NCI-H1105 treated with DMSO at 0.1 percent for 48 hours (cell line): Measurements from ENCODE around the gene CXCL1.

ENCODE experiments used
- DNase-seq: peaks from one replicate; lab custom pipeline; 2025; lab: John Stamatoyannopoulos, UW

The CXCL1 gene

DNA sequence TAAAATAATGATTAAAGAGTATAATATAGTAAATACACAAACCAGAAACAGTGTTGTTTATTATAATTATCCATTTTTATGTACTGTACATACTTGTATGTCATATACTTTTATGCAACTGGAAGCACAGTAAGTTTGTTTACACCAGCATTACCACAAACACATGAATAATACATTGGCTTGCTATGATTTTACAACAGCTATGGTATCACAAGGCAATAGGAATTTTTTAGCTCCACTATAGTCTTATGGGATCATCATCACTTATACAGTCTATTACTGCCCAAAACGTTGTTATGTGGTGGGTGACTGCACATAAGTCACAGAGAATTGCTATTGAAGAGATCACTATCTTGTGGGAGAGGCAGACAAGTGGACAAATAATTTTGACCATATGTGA, 17.9 kb upstream of the CXCL1 start:
- DNase-seq: no peak

- no peak for DNase-seq
Measured at GRCh38 chr4:73852771-73853170, 16.4 kb upstream of the CXCL1 start.

DNA sequence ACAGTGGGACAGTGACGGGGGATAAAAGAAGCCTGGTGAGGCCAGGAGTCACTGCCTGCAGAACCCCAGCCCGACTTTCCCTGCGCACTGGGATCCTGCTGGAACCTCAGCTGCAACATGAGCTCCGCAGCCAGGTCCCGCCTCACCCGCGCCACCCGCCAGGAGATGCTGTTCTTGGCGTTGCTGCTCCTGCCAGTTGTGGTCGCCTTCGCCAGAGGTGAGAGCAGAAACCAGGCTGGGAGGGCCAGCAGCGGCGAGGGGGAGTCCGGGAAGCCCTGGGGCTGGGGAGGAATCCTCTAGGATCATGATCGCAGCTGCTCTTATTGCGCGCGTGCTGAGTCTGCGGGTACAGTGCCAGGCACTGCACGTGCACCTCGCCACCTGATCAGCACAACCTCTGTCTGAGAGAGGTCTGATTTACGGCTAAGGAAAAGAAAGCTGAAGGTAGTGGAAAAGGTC, 15.9 kb upstream of the CXCL1 start, which contains the start of gene PF4V1:
TSS of gene PF4V1 (plus strand) at position 51 of the 459 bp plus-strand sequence. CDS start at position 118, 67 bp downstream.
- DNase-seq: no peak

DNA sequence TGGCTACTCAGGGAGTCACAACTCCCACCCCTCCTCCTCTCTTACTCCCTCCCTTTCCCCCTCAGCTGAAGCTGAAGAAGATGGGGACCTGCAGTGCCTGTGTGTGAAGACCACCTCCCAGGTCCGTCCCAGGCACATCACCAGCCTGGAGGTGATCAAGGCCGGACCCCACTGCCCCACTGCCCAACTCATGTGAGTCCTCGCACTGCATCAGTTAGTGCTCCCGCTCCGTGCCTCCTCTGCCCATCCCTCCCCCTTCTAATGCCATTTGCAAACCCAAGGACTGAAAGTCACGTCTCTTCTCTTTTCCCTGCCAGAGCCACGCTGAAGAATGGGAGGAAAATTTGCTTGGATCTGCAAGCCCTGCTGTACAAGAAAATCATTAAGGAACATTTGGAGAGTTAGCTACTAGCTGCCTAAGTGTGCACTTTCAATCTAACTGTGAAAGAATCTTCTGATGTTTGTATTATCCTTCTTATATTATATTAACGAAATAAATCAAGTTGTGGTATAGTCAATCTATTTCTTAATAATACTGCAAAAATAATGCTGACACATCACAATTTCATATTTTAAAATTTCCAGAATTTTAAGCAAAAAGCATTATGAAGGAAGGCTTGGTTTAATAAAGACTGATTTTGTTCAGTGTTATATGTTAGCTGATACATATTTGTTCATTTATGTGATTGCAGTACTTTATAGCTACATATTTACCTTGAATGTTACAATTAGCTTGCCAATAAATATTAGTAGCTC, 15.3 kb upstream of the CXCL1 start:
- DNase-seq: no peak

- DNase-seq: no peak
Measured at GRCh38 chr4:73855406-73855805, 13.8 kb upstream of the CXCL1 start.

GRCh38 chr4:73856518-73856917, 12.7 kb upstream of the CXCL1 start:
- DNase-seq: no peak

- DNase-seq: no peak
Measured at GRCh38 chr4:73859614-73860088, 9.5 kb upstream of the CXCL1 start.

DNA sequence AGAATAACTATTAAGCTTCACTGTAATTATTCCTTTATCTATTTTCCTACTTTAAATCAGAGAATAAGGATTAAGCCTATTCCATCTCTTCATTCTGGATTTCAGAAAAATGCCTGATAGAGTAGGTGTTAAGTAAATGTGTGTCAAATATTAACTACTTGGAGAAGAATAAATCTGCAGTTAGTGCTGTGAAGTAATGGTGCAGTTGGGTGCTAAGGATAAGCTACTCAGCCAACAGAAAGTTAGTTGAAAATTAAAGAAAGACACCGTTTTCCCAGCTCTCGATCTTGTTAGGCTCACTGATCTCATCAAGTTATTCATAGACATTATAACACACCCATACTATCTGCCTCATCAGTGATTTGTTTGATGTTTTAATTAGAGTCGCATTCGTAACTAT, 9.0 kb upstream of the CXCL1 start:
- no peak for DNase-seq

GRCh38 chr4:73860917-73861316, 8.3 kb upstream of the CXCL1 start:
- no peak for DNase-seq

GRCh38 chr4:73862322-73862721, 6.9 kb upstream of the CXCL1 start:
- DNase-seq: no peak

DNA sequence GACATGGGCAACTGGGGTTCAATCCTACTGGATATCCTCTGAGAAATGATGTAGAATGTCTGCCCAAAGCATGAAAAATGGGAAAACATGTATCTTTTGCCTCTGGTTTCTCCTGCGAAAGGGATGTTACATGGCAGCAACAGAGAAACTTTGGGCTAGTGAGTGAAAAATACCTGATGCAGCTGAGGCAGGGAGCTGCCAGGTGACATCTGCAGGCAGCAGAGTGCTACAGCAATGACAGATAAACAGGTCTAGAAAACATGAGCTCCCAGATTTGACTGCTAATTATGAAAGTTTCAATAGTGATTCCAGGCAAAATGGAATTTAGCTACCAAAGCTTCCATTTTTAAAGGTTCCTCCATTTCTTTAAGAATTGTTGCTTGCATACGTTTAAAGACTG, 4.8 kb upstream of the CXCL1 start:
- peak; percentile 6 for DNase-seq

GRCh38 chr4:73864961-73865360, 4.2 kb upstream of the CXCL1 start:
- no peak for DNase-seq

DNA sequence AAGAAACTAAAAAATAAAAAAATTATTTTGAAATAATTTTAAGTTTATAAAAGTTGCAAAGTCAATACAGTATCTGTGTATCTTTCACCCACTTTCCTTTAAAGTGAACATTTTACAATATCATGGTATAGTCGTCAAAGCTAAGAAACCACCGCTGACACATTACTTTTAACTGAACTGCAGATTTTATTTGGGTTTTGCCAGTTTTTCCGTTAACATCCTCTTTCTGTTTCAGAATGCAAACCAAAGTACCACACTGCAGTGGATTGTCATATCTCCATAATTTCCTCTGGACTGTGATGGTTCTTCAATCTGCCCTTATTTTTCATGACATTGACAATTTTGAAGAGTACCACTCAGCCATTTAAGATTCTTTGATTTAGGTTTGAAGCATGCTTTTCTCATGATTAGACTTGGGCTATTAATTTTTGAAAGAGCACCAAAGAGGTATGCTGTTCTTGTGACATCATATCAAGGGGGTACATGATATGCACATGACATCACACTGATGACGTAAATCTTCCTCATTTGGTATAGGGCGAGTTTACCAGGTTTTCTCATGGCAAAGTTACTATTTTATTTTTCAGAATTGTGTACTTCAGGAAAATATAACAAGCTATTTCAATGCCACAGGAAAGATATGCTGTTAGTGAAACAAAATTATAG, 3.6 kb upstream of the CXCL1 start:
- no peak for DNase-seq

DNA sequence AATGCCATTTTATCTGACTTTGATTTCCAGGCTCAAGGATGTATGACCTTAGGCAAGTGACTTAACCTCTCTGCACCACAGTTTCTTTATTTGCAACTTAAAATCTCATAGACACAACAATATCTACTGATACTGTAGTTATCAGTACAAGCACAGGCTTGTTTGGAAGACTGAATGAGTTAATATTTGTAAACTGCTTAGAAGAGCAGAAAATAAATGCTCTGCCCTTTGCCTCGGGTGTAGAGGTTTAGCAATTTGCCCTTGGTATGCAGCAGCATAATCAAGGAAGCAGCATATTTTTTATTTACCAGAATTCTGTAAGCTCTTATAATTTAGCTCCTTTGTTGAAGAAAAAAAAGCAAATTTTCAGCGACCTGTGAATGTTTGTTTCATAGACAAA, 2.9 kb upstream of the CXCL1 start:
- no peak for DNase-seq

DNA sequence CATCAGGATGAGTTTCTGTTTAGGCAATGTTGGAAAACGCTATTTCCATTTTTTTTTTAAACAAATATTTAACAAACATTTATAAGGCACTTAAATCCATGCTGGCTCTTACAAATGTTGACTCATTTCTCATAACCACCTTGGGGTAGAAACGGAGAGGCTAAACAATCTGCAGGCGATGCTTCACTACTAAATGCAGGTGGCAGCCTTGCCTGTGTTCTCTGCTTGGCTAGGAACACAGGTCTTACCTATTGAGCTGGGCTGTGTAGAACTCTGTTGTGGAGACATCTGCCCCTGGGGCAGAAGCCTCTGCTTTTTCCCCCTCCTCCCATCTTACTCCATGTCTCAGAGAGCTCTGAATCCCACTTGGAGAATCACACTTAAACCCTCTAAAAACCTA, 1.4 kb upstream of the CXCL1 start:
- DNase-seq: no peak

DNA sequence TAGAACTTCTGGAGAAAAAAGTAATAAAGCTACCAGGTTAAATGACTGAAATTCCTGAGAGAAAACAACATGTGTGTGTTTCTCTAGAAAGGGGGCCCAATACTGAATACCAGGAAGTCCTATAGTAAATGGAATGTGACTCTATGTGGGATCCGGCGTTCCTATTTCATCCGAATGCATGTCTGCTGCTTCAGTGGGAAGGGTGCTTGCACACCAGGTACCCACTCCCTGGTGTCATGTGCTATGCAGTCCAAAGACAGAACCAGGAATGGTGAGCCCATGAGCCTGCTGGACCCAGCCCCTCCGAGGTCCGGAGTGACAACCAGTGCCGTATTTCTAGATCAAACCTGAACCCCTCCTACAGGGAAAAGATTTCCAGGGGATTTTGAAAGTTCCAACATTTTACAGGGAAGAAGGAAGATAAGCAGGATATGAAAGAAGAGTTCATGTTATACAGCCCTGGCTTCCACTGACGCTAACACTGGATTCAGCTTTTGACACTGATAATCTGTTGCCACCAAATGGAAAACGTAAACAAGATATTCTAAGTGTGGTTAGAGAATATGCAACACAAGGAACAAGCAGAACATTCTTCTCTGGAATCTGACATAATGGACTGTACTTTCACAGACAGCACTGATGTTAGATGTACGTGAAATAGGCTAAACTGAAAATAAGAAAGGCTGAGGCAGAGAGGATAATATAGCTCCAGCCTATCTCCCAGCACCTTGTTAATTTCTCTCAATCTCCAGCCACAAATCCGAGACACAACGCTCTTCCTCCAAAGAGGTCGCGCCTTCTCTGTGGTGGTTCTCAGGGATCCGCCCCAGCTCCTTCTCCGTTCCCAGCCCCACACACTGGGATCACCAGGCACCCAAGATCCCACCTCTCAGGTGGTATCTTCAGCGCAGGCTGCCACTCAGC, 725 bp upstream of the CXCL1 start:
- DNase-seq: no peak

DNA sequence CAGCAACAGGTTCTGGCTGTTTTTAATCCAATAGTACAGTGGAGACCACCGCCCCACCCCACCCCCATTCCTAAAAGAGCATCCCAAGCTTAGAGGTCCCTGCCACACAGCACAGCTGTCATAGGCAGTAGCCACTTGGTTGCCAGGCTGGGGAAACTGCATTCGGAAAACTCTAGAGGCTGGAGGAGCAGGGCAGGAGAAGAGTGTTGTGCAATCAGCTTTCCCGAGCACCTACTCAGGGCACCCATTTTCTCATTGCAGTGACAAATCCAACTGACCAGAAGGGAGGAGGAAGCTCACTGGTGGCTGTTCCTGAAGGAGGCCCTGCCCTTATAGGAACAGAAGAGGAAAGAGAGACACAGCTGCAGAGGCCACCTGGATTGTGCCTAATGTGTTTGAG, 1.1 kb downstream of the CXCL1 start:
- DNase-seq: no peak

GRCh38 chr4:73870768-73871167, 1.6 kb downstream of the CXCL1 start:
- no peak for DNase-seq

DNA sequence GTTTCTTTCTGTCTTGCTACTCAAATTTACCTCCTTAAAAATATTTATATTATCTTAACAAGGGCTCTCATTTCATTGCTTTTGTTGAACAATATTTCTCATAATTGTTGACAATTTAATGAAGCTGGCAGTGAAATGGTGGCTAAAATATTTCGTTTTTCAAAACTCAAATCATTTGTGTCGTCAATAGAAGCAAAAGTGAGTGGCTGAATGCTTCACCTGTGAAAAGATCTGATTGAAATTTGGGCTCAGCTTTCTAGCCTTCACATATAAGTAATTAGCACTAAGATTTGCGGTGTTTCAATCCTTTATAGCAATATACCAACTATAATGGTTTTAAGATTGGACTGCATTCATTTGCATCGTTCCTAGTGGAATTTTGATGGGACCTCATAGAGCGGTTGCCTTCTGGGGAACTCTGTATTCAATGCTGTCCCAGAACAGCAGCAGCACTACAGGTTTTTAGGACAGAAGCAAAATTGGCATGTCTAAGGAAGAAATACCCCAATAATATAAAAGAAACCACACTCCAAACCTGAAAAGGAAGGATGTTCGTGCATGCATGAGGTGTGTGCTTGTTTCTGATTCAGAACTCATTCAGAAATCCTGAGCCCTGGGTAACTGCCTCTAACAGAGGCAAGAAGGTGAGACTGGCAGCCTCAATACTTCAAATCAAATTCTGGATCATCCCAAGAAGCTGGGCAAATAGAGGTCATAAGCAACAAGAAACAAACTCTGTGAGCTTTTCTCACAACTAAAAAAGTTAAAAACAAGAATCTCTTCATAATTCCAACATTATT, 2.5 kb downstream of the CXCL1 start:
- no peak for DNase-seq

DNA sequence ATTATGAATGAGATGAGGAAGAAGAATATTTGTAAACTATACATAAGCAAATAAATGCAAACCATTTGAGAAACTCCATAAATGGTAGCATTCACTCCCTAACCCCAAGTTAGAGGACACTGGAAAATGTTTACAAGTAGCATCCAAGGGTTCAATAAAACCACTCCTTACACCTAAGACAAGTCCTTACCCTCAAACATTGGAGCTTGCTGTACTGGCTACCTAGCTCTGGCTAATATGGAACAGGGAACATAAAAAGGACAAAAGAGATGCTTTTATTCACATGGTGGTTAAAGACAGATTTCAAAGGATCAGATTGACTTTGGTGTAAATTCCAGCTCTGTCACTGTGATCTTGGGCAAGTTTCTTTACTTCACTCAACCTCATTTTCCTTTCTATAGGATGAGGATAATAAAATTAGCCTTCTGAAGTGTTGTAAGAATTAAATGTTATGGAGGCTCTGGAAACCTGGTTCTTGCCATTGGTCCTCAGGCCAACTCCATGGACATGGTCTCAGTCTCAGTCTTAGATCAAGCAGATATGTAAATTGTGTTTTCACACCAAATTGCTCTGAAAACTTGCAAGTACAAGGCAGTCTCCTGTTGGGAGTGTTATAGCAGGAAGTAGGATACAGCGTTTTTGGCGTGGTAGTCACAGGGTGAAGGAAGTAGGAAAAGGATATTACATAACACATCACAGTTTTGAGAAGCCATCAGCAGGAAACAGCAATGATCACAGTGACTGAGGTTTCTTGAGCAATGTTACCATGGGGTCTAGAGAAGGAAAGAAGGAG, 3.3 kb downstream of the CXCL1 start:
- DNase-seq: no peak

DNA sequence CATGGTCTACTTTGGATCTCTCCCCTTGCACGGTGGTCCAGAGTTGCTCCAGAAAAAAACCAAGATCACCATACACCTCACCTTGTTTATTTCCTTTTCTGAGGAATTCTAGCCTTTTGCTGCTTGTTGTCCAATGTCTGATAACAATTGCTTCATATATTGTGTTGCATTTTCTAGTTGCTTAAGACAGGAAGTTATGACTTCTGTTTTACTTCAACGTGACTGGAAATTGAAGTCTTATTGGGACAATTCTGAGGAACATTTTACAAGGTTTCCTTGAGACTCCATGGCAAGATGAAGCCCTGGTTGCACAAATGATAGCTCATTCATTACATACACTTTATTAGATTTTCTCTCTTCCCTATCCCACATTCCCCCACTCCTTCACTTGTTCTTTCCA, 5.2 kb downstream of the CXCL1 start:
- no peak for DNase-seq
